Thyroid gland (tissue), 4 donors: ENCODE results near the gene OPN1SW. TPM values are rescaled to one million over a fixed set of nuclear protein-coding genes. Genes with fewer than 3 reads are reported as not detected.

Experiments
- DNase-seq, 2 donors: peaks; one replicate each; pipeline ENCODE4 v3.0.0-alpha.2; 2019
- H3K27ac ChIP-seq, 3 donors: fragments of 200-600 bp; sonication (generic); 1 replicate in 2 of 3; 2 replicates in 1 of 3; pipeline ENCODE4 v1.5.1; 2016 to 2019; ENCODE audit warnings: mild to moderate bottlenecking in 1 of 3, moderate library complexity in 1 of 3
- H3K27me3 ChIP-seq: fragments of 200-600 bp; sonication (generic); one replicate; pipeline ENCODE4 v1.5.1; 2019
- H3K36me3 ChIP-seq, 2 donors: fragments of 200-600 bp; sonication (generic); one replicate each; pipeline ENCODE4 v1.5.1; 2016 to 2019
- H3K4me1 ChIP-seq, 2 donors: fragments of 200-600 bp; sonication (generic); one replicate each; pipeline ENCODE4 v1.5.1; 2017 to 2019
- H3K4me3 ChIP-seq, 3 donors: fragments of 200-600 bp; sonication (generic); replicated peaks in 1 of 3; 1 replicate in 2 of 3; 2 replicates in 1 of 3; pipeline ENCODE4 v1.5.1; 2016; ENCODE audit warnings: mild to moderate bottlenecking in 1 of 3
- H3K9me3 ChIP-seq: fragments of 200-600 bp; sonication (generic); one replicate; pipeline ENCODE4 v1.5.1; 2017
- CTCF ChIP-seq, 6 experiments: fragments of 200-600 bp in 3 of 6; fragments of 450-650 bp in 3 of 6; sonication (generic) in 3 of 6; IDR thresholded peaks; one replicate each; pipeline ENCODE4 v1.5.1; 2016 to 2019; ENCODE audit warnings: antibody characterized with exemption in 6 of 6, mild to moderate bottlenecking in 2 of 6, inconsistent platforms in 1 of 6, moderate library complexity in 1 of 6
- POLR2A ChIP-seq, 2 donors: fragments of 450-650 bp; IDR thresholded peaks; one replicate each; pipeline ENCODE4 v1.6.1; 2017; ENCODE audit warnings: antibody characterized with exemption in 2 of 2, mild to moderate bottlenecking in 2 of 2, moderate library complexity in 1 of 2
- WGBS, 2 donors: methylation state at CpG; one replicate each; pipeline ENCODE4 v1.1.5; 2017; 5-methylcytosine and 5-hydroxymethylcytosine counted together
- intact Hi-C: fragments of 100-400 bp; cut with DNase I; formaldehyde crosslinking; loops from one replicate; pipeline ENCODE4 v1.15.1; 2023
- total RNA-seq, 4 donors: library from RNA; depleted of rRNA; stranded (reverse); fragments of >200 nt; gene quantifications; one replicate each; pipeline ENCODE4 v1.2.3, GENCODE V29; 2016

The OPN1SW gene
- not detected for total RNA-seq

- intact Hi-C loops: no loop called here
- WGBS, 2 donors: 98 to 100% methylated on average over 4 of the region's 4 CpGs
Observed at GRCh38 chr7:128775744-128776474, at the start of gene OPN1SW. TSS of gene OPN1SW (minus strand) at chr7:128775794. CDS start at chr7:128775781, 13 bp downstream.

GRCh38 chr7:128821724-128822123 is 46.1 kb upstream of the OPN1SW start:
- TF ChIP-seq CTCF (IDR thresholded peaks at IDR 0.05) (no peak), POLR2A (IDR thresholded peaks at IDR 0.05) (no peak)
- no peaks in the 10 kb centered on the region for H3K4me1 ChIP-seq
- no peak overlapping the region for H3K4me3 ChIP-seq
- intact Hi-C loops: no loop called here
- H3K36me3 ChIP-seq: no peaks in the 10 kb centered on the region
- WGBS, 2 donors: 89 to 100% methylated on average over 1 to 4 of the region's 4 CpGs
- no peaks in the 10 kb centered on the region for H3K9me3 ChIP-seq
- DNase-seq: no peak
- H3K27ac ChIP-seq: no peak overlapping the region
- no peaks in the 10 kb centered on the region for H3K27me3 ChIP-seq

More at GRCh38 chr7:128775744-128776474, at the start of gene OPN1SW:
- TF ChIP-seq CTCF (IDR thresholded peaks at IDR 0.05) (no peak), POLR2A (IDR thresholded peaks at IDR 0.05) (no peak)
- H3K4me1 ChIP-seq: no peaks in the 10 kb centered on the region
- no peak within 1 kb of the TSS for H3K4me3 ChIP-seq
- no peaks in the 10 kb centered on the region for H3K9me3 ChIP-seq
- no peak within 1 kb of the TSS for H3K27ac ChIP-seq
- H3K27me3 ChIP-seq: no peaks in the 10 kb centered on the region
- no peak for DNase-seq
- peaks cover 0 to 8% of the 10 kb centered on the region in 2 donors for H3K36me3 ChIP-seq

- no peak overlapping the region for H3K27ac ChIP-seq
- no peaks in the 10 kb centered on the region for H3K36me3 ChIP-seq
- DNase-seq: no peak
- H3K4me1 ChIP-seq: no peaks in the 10 kb centered on the region
- WGBS, 2 donors: 74 to 80% methylated on average over 3 of the region's 3 CpGs
- intact Hi-C loops: no loop called here
- no peaks in the 10 kb centered on the region for H3K9me3 ChIP-seq
- TF ChIP-seq POLR2A (IDR thresholded peaks at IDR 0.05): no peak
- no peak for TF ChIP-seq CTCF (IDR thresholded peaks at IDR 0.05)
- H3K4me3 ChIP-seq: no peak overlapping the region
- H3K27me3 ChIP-seq: no peaks in the 10 kb centered on the region
Observed at GRCh38 chr7:128818694-128819093, 43.1 kb upstream of the OPN1SW start.

GRCh38 chr7:128815289-128815942 is 39.8 kb upstream of the OPN1SW start:
- intact Hi-C loops: no loop called here
- TF ChIP-seq POLR2A (IDR thresholded peaks at IDR 0.05) (no peak), CTCF (IDR thresholded peaks at IDR 0.05) (no peak)
- 86 to 91% methylated on average over 7 of the region's 7 CpGs for WGBS, 2 donors

GRCh38 chr7:128814499-128814898 is 38.9 kb upstream of the OPN1SW start:
- Histone ChIP-seq H3K27ac (no peak overlapping the region), H3K9me3 (no peaks in the 10 kb centered on the region), H3K36me3 (no peaks in the 10 kb centered on the region), H3K4me3 (no peak overlapping the region), H3K4me1 (no peaks in the 10 kb centered on the region), H3K27me3 (no peaks in the 10 kb centered on the region)
- TF ChIP-seq POLR2A (IDR thresholded peaks at IDR 0.05): no peak
- TF ChIP-seq CTCF (IDR thresholded peaks at IDR 0.05): no peak
- DNase-seq: no peak
- intact Hi-C loops: no loop called here
- WGBS, 2 donors: 54 to 70% methylated on average over 6 of the region's 6 CpGs

More at GRCh38 chr7:128815289-128815942, 39.8 kb upstream of the OPN1SW start:
- no peak for DNase-seq
- Histone ChIP-seq H3K27me3 (no peaks in the 10 kb centered on the region), H3K36me3 (no peaks in the 10 kb centered on the region), H3K9me3 (no peaks in the 10 kb centered on the region), H3K4me1 (no peaks in the 10 kb centered on the region), H3K4me3 (no peak overlapping the region), H3K27ac (no peak overlapping the region)
